HCT116 (cell line): ENCODE data around the gene B3GALT6. TPM values are rescaled to one million over a fixed set of nuclear protein-coding genes. Genes with fewer than 3 reads are reported as not detected.
A peak's percentile ranks its signal among the peaks of the same experiment; 100 is the strongest.

Source experiments
- ATAC-seq: fragments of 200-7000 bp; cut with Tn5 transposase; 2 replicates; pipeline ENCODE4 v1.9.1; 2020; ENCODE audit warnings: mild to moderate bottlenecking, moderate library complexity
- BruUV-seq: library from RNA; stranded (reverse); fragments of 400-500 nt; replicated peaks from 2 replicates; lab custom pipeline; 2021; lab: Mats Ljungman, UMichigan
- CTCF ChIA-PET: fragments of 300-600 bp; sonication (Branson Sonifier 250); formaldehyde crosslinking; loops from one replicate; lab custom pipeline; 2021; ENCODE audit warnings: antibody characterized with exemption; lab: Charles Lee
- POLR2A ChIA-PET: fragments of 300-600, 350-600 bp; sonication (Branson Sonifier 250); formaldehyde crosslinking; loops from one replicate; lab custom pipeline; 2021; ENCODE audit warnings: antibody characterized with exemption; lab: Charles Lee
- RAD21 ChIA-PET, 2 experiments: fragments of 300-600 bp; sonication (Branson Sonifier 250); formaldehyde crosslinking; loops; one replicate each; lab custom pipeline; 2023; ENCODE audit warnings: low total read pairs in 2 of 2; ENCODE audit not compliant: uncharacterized antibody in 2 of 2, unreplicated experiment in 2 of 2, low non-redundant PET in 1 of 2; lab: Charles Lee
- DNase-seq: peaks from one replicate; pipeline ENCODE4 v3.0.0-alpha.2; 2010; ENCODE audit warnings: low read depth, low spot score
- H2AFZ ChIP-seq: fragments of 200-600 bp; shearing (Covaris generic), sonication (generic); 2 replicates; pipeline ENCODE4 v1.6.1; 2017; ENCODE audit warnings: low read depth, mixed run types, mixed read lengths, antibody characterized with exemption, low read length; ENCODE audit not compliant: poor library complexity, severe bottlenecking
- H3K27ac ChIP-seq: 2 replicates; pipeline ENCODE4 v1.5.1; 2012; ENCODE audit warnings: low read depth, low read length
- H3K27me3 ChIP-seq: fragments of 200-600 bp; sonication (generic); 2 replicates; pipeline ENCODE4 v1.6.1; 2016; ENCODE audit warnings: mixed run types, low read length, mixed read lengths; ENCODE audit not compliant: insufficient read depth
- H3K36me3 ChIP-seq, 2 experiments: fragments of 200-500 bp in 1 of 2; fragments of 200-600 bp in 1 of 2; sonication (Bioruptor generic) in 1 of 2; sonication (generic) in 1 of 2; 2 replicates each; pipeline versions ENCODE4 v1.5.1 to v1.6.1; 2014 to 2016; ENCODE audit warnings: low read length in 2 of 2, inconsistent platforms in 1 of 2, mixed read lengths in 1 of 2, mixed run types in 1 of 2; ENCODE audit not compliant: insufficient read depth in 2 of 2, control insufficient read depth in 1 of 2
- H3K4me1 ChIP-seq, 2 experiments: fragments of 200-600 bp in 1 of 2; sonication (generic) in 1 of 2; 2 replicates each; pipeline versions ENCODE4 v1.5.1 to v1.6.1; 2012 to 2017; ENCODE audit warnings: low read length in 2 of 2, inconsistent platforms in 1 of 2, mild to moderate bottlenecking in 1 of 2, mixed read lengths in 1 of 2, mixed run types in 1 of 2, moderate library complexity in 1 of 2; ENCODE audit not compliant: insufficient read depth in 2 of 2, control insufficient read depth in 1 of 2
- H3K4me2 ChIP-seq: fragments of 200-600 bp; sonication (generic); 2 replicates; pipeline ENCODE4 v1.6.1; 2017; ENCODE audit warnings: mixed run types, low read length, mixed read lengths
- H3K4me3 ChIP-seq, 2 experiments: fragments of 200-600 bp in 1 of 2; sonication (generic) in 1 of 2; replicated peaks in 1 of 2; 2 replicates each; pipeline ENCODE4 v1.5.1; 2011 to 2016; ENCODE audit warnings: low read length in 2 of 2, control low read depth in 1 of 2, low read depth in 1 of 2, mild to moderate bottlenecking in 1 of 2, mixed read lengths in 1 of 2, mixed run types in 1 of 2
- H3K79me2 ChIP-seq: fragments of 200-600 bp; sonication (generic); 2 replicates; pipeline ENCODE4 v1.6.1; 2017; ENCODE audit warnings: mild to moderate bottlenecking, mixed run types, low read length, moderate library complexity, mixed read lengths; ENCODE audit not compliant: insufficient read depth
- H3K9ac ChIP-seq: fragments of 200-600 bp; sonication (generic); 2 replicates; pipeline ENCODE4 v1.6.1; 2016; ENCODE audit warnings: low read length, mixed read lengths
- H3K9me2 ChIP-seq: fragments of 200-600 bp; sonication (generic), shearing (Covaris generic); 2 replicates; pipeline ENCODE4 v1.6.1; 2017; ENCODE audit warnings: mixed run types, mild to moderate bottlenecking, moderate library complexity; ENCODE audit not compliant: insufficient read depth
- H3K9me3 ChIP-seq, 2 experiments: fragments of 200-500 bp in 1 of 2; fragments of 200-600 bp in 1 of 2; sonication (Bioruptor generic) in 1 of 2; sonication (generic) in 1 of 2; 2 replicates each; pipeline ENCODE4 v1.6.1; 2014 to 2017; ENCODE audit warnings: low read length in 2 of 2, mixed read lengths in 2 of 2, inconsistent platforms in 1 of 2, low read depth in 1 of 2, mild to moderate bottlenecking in 1 of 2, mixed run types in 1 of 2, moderate library complexity in 1 of 2; ENCODE audit not compliant: control insufficient read depth in 1 of 2, insufficient read depth in 1 of 2
- H4K20me1 ChIP-seq: fragments of 200-600 bp; sonication (generic), shearing (Covaris generic); 2 replicates; pipeline ENCODE4 v1.6.1; 2017; ENCODE audit warnings: mixed run types, mild to moderate bottlenecking, moderate library complexity; ENCODE audit not compliant: insufficient read depth
- CEBPB ChIP-seq: IDR thresholded peaks from 2 replicates; pipeline ENCODE4 v1.6.1; 2012; ENCODE audit warnings: low read depth
- POLR2A ChIP-seq: IDR thresholded peaks from 2 replicates; pipeline ENCODE4 v1.7.0; 2011; ENCODE audit warnings: borderline replicate concordance; ENCODE audit not compliant: insufficient read depth, insufficient read length; ENCODE audit errors: extremely low read depth
- POLR2AphosphoS5 ChIP-seq: IDR thresholded peaks from 2 replicates; pipeline ENCODE4 v1.6.1; 2011; ENCODE audit warnings: mild to moderate bottlenecking, low read depth, low read length, moderate library complexity
- RAD21 ChIP-seq: IDR thresholded peaks from 2 replicates; pipeline ENCODE4 v1.6.1; 2012; ENCODE audit warnings: low read depth, mild to moderate bottlenecking
- intact Hi-C: fragments of 100-400 bp; cut with micrococcal nuclease; formaldehyde crosslinking; loops from 2 replicates; pipeline ENCODE4 v1.10.0; 2022
- total RNA-seq: library from RNA; stranded (reverse); gene quantifications from one replicate; pipeline ENCODE4 v1.2.1, GENCODE V29; 2021; ENCODE audit not compliant: unreplicated experiment

B3GALT6 gene
- total RNA-seq, 1 experiment from 2014 or later: 16.3 TPM

GRCh38 chr1:1235016-1235744 is 3.1 kb downstream of the B3GALT6 start:
- DNase-seq (no peak), ATAC-seq (no peak)
- RAD21 ChIA-PET: no interaction called here
- Histone ChIP-seq H3K36me3 (no peaks in the 10 kb centered on the region), H3K9me3 (no peaks in the 10 kb centered on the region), H3K4me1 (peaks cover 10 to 36% of the 10 kb centered on the region in 2 experiments; a peak in 3 of 4 replicates), H3K27me3 (no peaks in the 10 kb centered on the region), H3K9me2 (no peaks in the 10 kb centered on the region), H3K79me2 (peaks cover 35% of the 10 kb centered on the region), H4K20me1 (no peaks in the 10 kb centered on the region), H2AFZ (no peak overlapping the region), H3K27ac (no peak overlapping the region), H3K4me3 (no peak overlapping the region), H3K9ac (no peak overlapping the region), H3K4me2 (no peak overlapping the region)
- intact Hi-C loops: no loop called here
- BruUV-seq: no TSS peak
- CTCF ChIA-PET: no interaction called here
- POLR2A ChIA-PET: no interaction called here
- TF ChIP-seq RAD21: no peak
- TF ChIP-seq POLR2AphosphoS5: 0 out of 2 replicates have a peak, but pooled peaks have one; percentile 11

- Histone ChIP-seq H3K79me2 (peaks cover 24% of the 10 kb centered on the region), H3K27me3 (no peaks in the 10 kb centered on the region), H2AFZ (no peak overlapping the region), H3K4me1 (peaks cover 9 to 30% of the 10 kb centered on the region in 2 experiments; a peak in 3 of 4 replicates), H4K20me1 (no peaks in the 10 kb centered on the region), H3K4me2 (no peak overlapping the region), H3K36me3 (no peaks in the 10 kb centered on the region), H3K27ac (peak overlapping the region; percentile 6; the same call in 1 of the 2 replicates), H3K9ac (no peak overlapping the region), H3K4me3 (no peak overlapping the region), H3K9me3 (no peaks in the 10 kb centered on the region), H3K9me2 (no peaks in the 10 kb centered on the region)
- BruUV-seq: no TSS peak
- ChIA-PET CTCF (no interaction called here), POLR2A (no interaction called here), RAD21 (no interaction called here)
- intact Hi-C loops: no loop called here
- TF ChIP-seq POLR2A (peak; percentile 23), CEBPB (no peak)
- ATAC-seq (no peak), DNase-seq (no peak)
These were observed 4.2 kb downstream of the B3GALT6 start for GRCh38 chr1:1236176-1236763.
